NCI-H2227 treated with DMSO at 0.1 percent for 48 hours (cell line): ENCODE results near the gene BNC2.

Source experiments
- DNase-seq: peaks from one replicate; lab custom pipeline; 2025; lab: John Stamatoyannopoulos, UW

The BNC2 gene

GRCh38 chr9:16597136-16597535 is 273.3 kb downstream of the BNC2 start:
- DNase-seq = peak; percentile 58

GRCh38 chr9:16595227-16595626 is 275.2 kb downstream of the BNC2 start:
- DNase-seq = no peak

- DNase-seq = no peak
Measured at GRCh38 chr9:16594787-16595186, 275.7 kb downstream of the BNC2 start.

GRCh38 chr9:16593746-16594145 is 276.7 kb downstream of the BNC2 start:
- DNase-seq = no peak

- DNase-seq = no peak
Measured at GRCh38 chr9:16591092-16591491, 279.4 kb downstream of the BNC2 start.

- DNase-seq = no peak
Measured at GRCh38 chr9:16585591-16585990, 284.9 kb downstream of the BNC2 start.

- no peak for DNase-seq
Measured at GRCh38 chr9:16579872-16580432, 290.5 kb downstream of the BNC2 start.

- no peak for DNase-seq
Measured at GRCh38 chr9:16575986-16576245, 294.6 kb downstream of the BNC2 start.

- no peak for DNase-seq
Measured at GRCh38 chr9:16575142-16575985, 295.1 kb downstream of the BNC2 start.

- DNase-seq = peak; percentile 72
Measured at GRCh38 chr9:16572005-16572734, 298.3 kb downstream of the BNC2 start.

- peak; percentile 76 for DNase-seq
Measured at GRCh38 chr9:16571127-16571802, 299.2 kb downstream of the BNC2 start.

- DNase-seq = no peak
Measured at GRCh38 chr9:16563446-16563845, 307.0 kb downstream of the BNC2 start.

- no peak for DNase-seq
Measured at GRCh38 chr9:16561121-16561520, 309.3 kb downstream of the BNC2 start.

- DNase-seq = no peak
Measured at GRCh38 chr9:16559418-16560188, 310.9 kb downstream of the BNC2 start.

- DNase-seq = no peak
Measured at GRCh38 chr9:16555802-16556201, 314.7 kb downstream of the BNC2 start.

GRCh38 chr9:16553869-16554540 is 316.5 kb downstream of the BNC2 start:
- no peak for DNase-seq

GRCh38 chr9:16552252-16552651 is 318.2 kb downstream of the BNC2 start:
- no peak for DNase-seq

- DNase-seq = no peak
Measured at GRCh38 chr9:16551692-16552091, 318.8 kb downstream of the BNC2 start.

GRCh38 chr9:16545639-16546038 is 324.8 kb downstream of the BNC2 start:
- peak; percentile 80 for DNase-seq

- DNase-seq = no peak
Measured at GRCh38 chr9:16544842-16545241, 325.6 kb downstream of the BNC2 start.

- no peak for DNase-seq
Measured at GRCh38 chr9:16543686-16544085, 326.8 kb downstream of the BNC2 start.
